Esophagus muscularis mucosa (tissue), 4 donors: Measurements from ENCODE around the gene PCNX2. TPM values are rescaled to one million over a fixed set of nuclear protein-coding genes. Genes with fewer than 3 reads are reported as not detected.
"Not testable (repeated sequence)": the region's sequence is repeated elsewhere in the genome, so short reads cannot be mapped to it uniquely, and the experiment has no call there.

ENCODE experiments used
- DNase-seq: peaks from one replicate; pipeline ENCODE4 v3.0.0-alpha.2; 2017; ENCODE audit errors: extremely low spot score
- H3K27ac ChIP-seq, 4 donors: fragments of 200-600 bp; sonication (generic); replicated peaks in 1 of 4; 1 replicate in 3 of 4; 2 replicates in 1 of 4; pipeline ENCODE4 v1.5.1; 2016 to 2019; ENCODE audit warnings: mild to moderate bottlenecking in 1 of 4
- H3K27me3 ChIP-seq, 4 donors: fragments of 200-600 bp; sonication (generic); one replicate each; pipeline versions ENCODE4 v1.5.1 to v1.6.0; 2016 to 2019
- H3K36me3 ChIP-seq, 4 donors: fragments of 200-600 bp; sonication (generic); one replicate each; pipeline ENCODE4 v1.5.1; 2016 to 2019
- H3K4me1 ChIP-seq, 4 donors: fragments of 200-600 bp; sonication (generic); one replicate each; pipeline ENCODE4 v1.5.1; 2016 to 2019
- H3K4me3 ChIP-seq, 4 donors: fragments of 200-600 bp; sonication (generic); 1 replicate in 2 of 4; 2 replicates in 2 of 4; pipeline ENCODE4 v1.5.1; 2016 to 2019; ENCODE audit warnings: mild to moderate bottlenecking in 4 of 4, moderate library complexity in 1 of 4
- H3K9me3 ChIP-seq, 4 donors: fragments of 200-600 bp; sonication (generic); 1 replicate in 3 of 4; 2 replicates in 1 of 4; pipeline ENCODE4 v1.5.1; 2016 to 2019
- EP300 ChIP-seq: sonication (generic); formaldehyde crosslinking; IDR thresholded peaks from one replicate; pipeline ENCODE4 v1.6.1; 2017; ENCODE audit warnings: antibody characterized with exemption
- POLR2A ChIP-seq: fragments of 450-650 bp; IDR thresholded peaks from one replicate; pipeline ENCODE4 v1.6.1; 2017; ENCODE audit warnings: antibody characterized with exemption, moderate library complexity, mild to moderate bottlenecking, low read depth
- POLR2AphosphoS5 ChIP-seq, 2 donors: sonication (generic); formaldehyde crosslinking; IDR thresholded peaks; one replicate each; pipeline ENCODE4 v1.6.1; 2017; ENCODE audit warnings: antibody characterized with exemption in 2 of 2
- WGBS: methylation state at CpG from one replicate; pipeline ENCODE4 v1.1.5; 2018; 5-methylcytosine and 5-hydroxymethylcytosine counted together
- intact Hi-C: fragments of 100-400 bp; cut with DNase I; formaldehyde crosslinking; loops from one replicate; pipeline ENCODE4 v1.15.1; 2023
- total RNA-seq, 4 donors: library from RNA; depleted of rRNA; stranded (reverse); fragments of >200 nt; gene quantifications; one replicate each; pipeline versions ENCODE4 v1.1.0 to v1.2.1, GENCODE V29; 2016
- TF ChIP-seq, protein P1 (sequence below), 3 experiments: fragments of 200-600 bp in 2 of 3; fragments of 450-650 bp in 1 of 3; sonication (generic) in 2 of 3; IDR thresholded peaks; one replicate each; pipeline ENCODE4 v1.5.1; 2017 to 2019; ENCODE audit warnings: antibody characterized with exemption in 3 of 3, mild to moderate bottlenecking in 2 of 3, moderate library complexity in 1 of 3

Gene PCNX2
- total RNA-seq, 4 donors from 2014 or later = 5.7 to 23.3 (median 7.9) TPM

- no peaks in the 10 kb centered on the region for H3K27me3 ChIP-seq
- WGBS = 59% methylated on average over 4 of the region's 4 CpGs
- H3K4me3 ChIP-seq = no peak overlapping the region
- intact Hi-C loops = no loop called here
- H3K9me3 ChIP-seq = no peaks in the 10 kb centered on the region
- TF ChIP-seq EP300 (no peak), POLR2AphosphoS5 (IDR thresholded peaks at IDR 0.05) (no peak)
- H3K36me3 ChIP-seq = no peaks in the 10 kb centered on the region
- no peaks in the 10 kb centered on the region for H3K4me1 ChIP-seq
- no peak for DNase-seq
- no peak overlapping the region for H3K27ac ChIP-seq
These were observed 156.5 kb downstream of the PCNX2 start for GRCh38 chr1:233138788-233139585.

DNA sequence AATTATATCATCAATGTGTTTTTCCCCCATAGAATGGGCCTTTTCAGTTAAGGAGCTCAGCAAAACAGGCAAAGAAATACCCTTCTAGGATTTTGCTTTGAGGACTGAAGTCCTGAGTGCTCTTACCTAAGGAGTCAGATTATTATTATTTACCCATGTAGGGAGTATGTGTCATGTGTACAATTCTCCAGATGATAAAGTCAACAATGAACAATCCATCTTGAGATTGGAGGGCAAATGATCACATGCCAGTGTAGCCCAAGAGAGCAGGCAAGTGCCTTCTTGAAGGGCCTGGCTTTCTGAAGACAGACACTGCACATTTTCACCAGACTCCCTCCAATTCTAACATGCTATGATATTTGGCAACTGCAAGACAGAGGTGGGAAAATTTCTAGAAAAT is 159.7 kb downstream of the PCNX2 start:
- Histone ChIP-seq H3K4me1 (no peaks in the 10 kb centered on the region), H3K27me3 (no peaks in the 10 kb centered on the region), H3K36me3 (no peaks in the 10 kb centered on the region), H3K4me3 (no peak overlapping the region), H3K27ac (no peak overlapping the region), H3K9me3 (no peaks in the 10 kb centered on the region)
- intact Hi-C loops = no loop called here
- TF ChIP-seq, protein P1, sequence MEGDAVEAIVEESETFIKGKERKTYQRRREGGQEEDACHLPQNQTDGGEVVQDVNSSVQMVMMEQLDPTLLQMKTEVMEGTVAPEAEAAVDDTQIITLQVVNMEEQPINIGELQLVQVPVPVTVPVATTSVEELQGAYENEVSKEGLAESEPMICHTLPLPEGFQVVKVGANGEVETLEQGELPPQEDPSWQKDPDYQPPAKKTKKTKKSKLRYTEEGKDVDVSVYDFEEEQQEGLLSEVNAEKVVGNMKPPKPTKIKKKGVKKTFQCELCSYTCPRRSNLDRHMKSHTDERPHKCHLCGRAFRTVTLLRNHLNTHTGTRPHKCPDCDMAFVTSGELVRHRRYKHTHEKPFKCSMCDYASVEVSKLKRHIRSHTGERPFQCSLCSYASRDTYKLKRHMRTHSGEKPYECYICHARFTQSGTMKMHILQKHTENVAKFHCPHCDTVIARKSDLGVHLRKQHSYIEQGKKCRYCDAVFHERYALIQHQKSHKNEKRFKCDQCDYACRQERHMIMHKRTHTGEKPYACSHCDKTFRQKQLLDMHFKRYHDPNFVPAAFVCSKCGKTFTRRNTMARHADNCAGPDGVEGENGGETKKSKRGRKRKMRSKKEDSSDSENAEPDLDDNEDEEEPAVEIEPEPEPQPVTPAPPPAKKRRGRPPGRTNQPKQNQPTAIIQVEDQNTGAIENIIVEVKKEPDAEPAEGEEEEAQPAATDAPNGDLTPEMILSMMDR (IDR thresholded peaks at IDR 0.05) = no peak
- TF ChIP-seq POLR2AphosphoS5 (IDR thresholded peaks at IDR 0.05) (no peak), POLR2A (no peak), EP300 (no peak)
- no peak for DNase-seq

DNA sequence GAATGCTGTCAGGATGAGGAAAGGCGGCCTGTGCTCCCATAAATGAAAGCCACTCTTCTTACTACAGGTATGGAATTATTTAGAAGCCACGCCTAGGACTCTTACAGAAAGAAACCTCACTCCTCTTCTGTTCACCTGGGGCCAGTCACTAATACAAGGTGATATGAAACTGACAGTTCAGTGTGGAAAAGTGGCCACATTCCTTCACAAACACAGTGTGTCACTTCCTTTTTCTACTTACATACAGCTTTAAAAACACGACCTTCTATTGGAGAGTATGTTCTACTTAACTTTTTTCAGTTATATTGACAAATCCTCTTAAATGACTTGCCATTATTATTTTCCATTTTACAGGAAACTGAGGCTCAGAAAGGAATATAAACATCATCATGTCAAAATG is 163.1 kb downstream of the PCNX2 start:
- Histone ChIP-seq H3K4me3 (no peak overlapping the region), H3K27me3 (no peaks in the 10 kb centered on the region), H3K4me1 (no peaks in the 10 kb centered on the region), H3K9me3 (no peaks in the 10 kb centered on the region), H3K27ac (no peak overlapping the region), H3K36me3 (peaks cover 0 to 5% (median 0%) of the 10 kb centered on the region in 4 donors)
- 96% methylated on average over 3 of the region's 3 CpGs for WGBS
- no peak for DNase-seq
- intact Hi-C loops = no loop called here
- TF ChIP-seq POLR2A (no peak), EP300 (no peak), POLR2AphosphoS5 (IDR thresholded peaks at IDR 0.05) (no peak)
- TF ChIP-seq, protein P1 (IDR thresholded peaks at IDR 0.05) = no peak

DNA sequence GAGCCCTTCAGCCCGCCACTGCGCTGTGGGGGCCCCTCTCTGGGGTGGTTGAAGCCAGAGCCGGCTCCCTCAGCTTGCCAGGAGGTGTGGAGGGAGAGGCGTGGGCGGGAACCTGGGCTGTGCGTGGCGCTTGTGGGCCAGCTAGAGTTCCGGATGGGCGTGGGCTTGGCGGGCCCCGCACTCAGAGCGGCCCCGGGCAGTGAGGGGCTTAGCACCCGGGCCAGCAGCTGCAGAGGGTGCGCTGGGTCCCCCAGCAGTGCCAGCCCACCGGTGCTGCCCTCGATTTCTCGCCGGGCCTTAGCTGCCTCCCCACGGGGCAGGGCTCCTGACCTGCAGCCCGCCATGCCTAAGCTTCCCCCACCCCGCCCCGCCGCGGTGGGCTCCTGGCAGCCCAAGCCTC is 166.5 kb downstream of the PCNX2 start:
- H3K9me3 ChIP-seq, DNase-seq, H3K36me3 ChIP-seq, H3K4me1 ChIP-seq, intact Hi-C loops, H3K4me3 ChIP-seq, H3K27ac ChIP-seq, H3K27me3 ChIP-seq: not testable (repeated sequence)
- WGBS = 93% methylated on average over 12 of the region's 25 CpGs

- no peaks in the 10 kb centered on the region for H3K9me3 ChIP-seq
- no peaks in the 10 kb centered on the region for H3K27me3 ChIP-seq
- DNase-seq = no peak
- intact Hi-C loops = no loop called here
- H3K36me3 ChIP-seq = peaks cover 0 to 10% (median 0%) of the 10 kb centered on the region in 4 donors
- H3K4me3 ChIP-seq = no peak overlapping the region
- H3K4me1 ChIP-seq = no peaks in the 10 kb centered on the region
- WGBS = 80% methylated on average over 7 of the region's 7 CpGs
- no peak overlapping the region for H3K27ac ChIP-seq
- TF ChIP-seq EP300 (no peak), POLR2A (no peak), POLR2AphosphoS5 (IDR thresholded peaks at IDR 0.05) (no peak)
- TF ChIP-seq, protein P1 (IDR thresholded peaks at IDR 0.05) = no peak
These were observed 168.4 kb downstream of the PCNX2 start for GRCh38 chr1:233127157-233127556.

DNA sequence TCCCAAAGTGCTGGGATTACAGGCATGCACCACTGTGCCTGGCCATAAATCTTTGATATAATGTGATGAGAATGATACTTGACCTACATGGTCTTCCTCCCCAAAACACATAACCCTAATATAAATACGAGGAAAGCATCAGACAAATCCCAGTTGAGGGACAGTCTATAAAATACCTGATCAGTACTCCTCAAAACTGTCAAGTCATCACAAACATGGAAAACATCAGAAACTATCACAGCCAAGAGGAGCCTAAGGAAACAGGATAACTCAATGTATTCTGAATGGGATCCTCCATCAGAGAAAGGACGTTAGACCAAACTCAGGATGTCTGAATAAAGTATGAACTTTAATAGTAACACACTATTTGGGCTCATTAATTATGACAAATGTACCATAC is 172.7 kb downstream of the PCNX2 start:
- TF ChIP-seq POLR2AphosphoS5 (IDR thresholded peaks at IDR 0.05) = no peak
- TF ChIP-seq EP300 = no peak
- TF ChIP-seq, protein P1 (IDR thresholded peaks at IDR 0.05) = no peak
- TF ChIP-seq POLR2A = no peak

More for the DNA sequence above, 172.7 kb downstream of the PCNX2 start:
- WGBS = 94% methylated on average over 2 of the region's 2 CpGs
- Histone ChIP-seq H3K4me3 (no peak overlapping the region), H3K27ac (no peak overlapping the region), H3K36me3 (peaks cover 0 to 5% (median 0%) of the 10 kb centered on the region in 4 donors), H3K4me1 (no peaks in the 10 kb centered on the region), H3K9me3 (no peaks in the 10 kb centered on the region), H3K27me3 (no peaks in the 10 kb centered on the region)
- no peak for DNase-seq
- intact Hi-C loops = no loop called here
